Midbrain (tissue), 1 donor: ENCODE measurements around the gene MPP1.

Experiments used
- DNase-seq: peaks from one replicate; lab custom pipeline; 2025; lab: John Stamatoyannopoulos, UW

The MPP1 gene

GRCh38 chrX:154812341-154813101 lies 7.2 kb upstream of the MPP1 start:
- no peak for DNase-seq

DNA sequence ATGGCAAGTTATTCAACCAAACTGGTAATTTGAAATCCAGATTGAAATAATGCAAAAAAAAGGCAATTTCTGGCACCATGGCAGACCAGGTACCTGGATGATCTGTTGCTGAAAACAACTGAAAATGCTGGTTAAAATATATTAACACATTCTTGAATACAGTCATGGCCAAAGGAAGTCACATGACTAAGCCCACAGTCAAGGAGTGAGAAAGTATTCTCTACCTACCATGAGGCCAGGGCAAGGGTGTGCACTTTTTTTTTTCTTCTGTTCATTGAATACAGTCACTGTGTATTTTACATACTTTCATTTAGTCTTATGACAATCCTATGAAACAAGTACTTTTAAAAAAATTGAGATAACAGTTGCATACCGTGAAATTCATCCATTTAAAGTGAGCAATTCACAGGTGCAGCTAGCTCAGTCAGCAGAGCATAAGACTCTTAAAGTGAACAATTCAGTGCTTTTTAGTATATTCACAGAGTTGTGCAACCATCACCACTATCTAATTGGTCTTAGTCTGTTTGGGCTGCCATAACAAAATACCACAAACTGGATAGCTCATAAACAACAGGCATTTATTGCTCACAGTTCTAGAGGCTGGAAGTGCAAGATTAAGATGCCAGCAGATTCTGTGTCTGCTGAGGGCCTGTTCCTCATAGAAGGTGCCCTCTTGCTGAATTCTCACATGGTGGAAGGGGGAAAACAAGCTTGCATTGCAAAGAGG lies 4.8 kb upstream of the MPP1 start:
- no peak for DNase-seq

GRCh38 chrX:154806837-154807501 lies 1.7 kb upstream of the MPP1 start:
- DNase-seq = no peak

DNA sequence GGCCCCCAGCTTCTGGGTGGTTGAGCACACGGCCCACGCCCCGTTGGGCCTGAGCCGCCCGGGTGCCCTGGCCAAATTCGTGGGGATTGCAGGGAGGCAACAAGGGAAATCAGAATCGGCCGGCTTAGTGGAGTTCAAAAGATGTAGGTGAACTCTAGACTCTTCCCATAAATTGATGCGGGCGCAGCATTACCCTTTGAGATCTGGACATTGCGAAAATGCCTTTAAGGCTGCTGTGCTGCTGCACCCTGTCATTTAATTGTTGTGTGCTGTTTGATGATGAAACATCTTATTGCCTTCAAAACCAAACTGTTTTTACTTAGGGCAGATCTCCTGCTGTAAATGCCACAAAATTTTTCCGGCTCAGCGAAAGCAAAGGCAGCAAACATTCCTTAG lies 409 bp upstream of the MPP1 start:
- DNase-seq = peak; percentile 33

GRCh38 chrX:154804261-154804956 lies 876 bp downstream of the MPP1 start:
- DNase-seq = no peak

GRCh38 chrX:154802947-154803346 lies 2.3 kb downstream of the MPP1 start:
- DNase-seq = no peak

- no peak for DNase-seq
Observed at GRCh38 chrX:154800478-154801210, 4.6 kb downstream of the MPP1 start.

GRCh38 chrX:154799556-154800348 lies 5.5 kb downstream of the MPP1 start:
- no peak for DNase-seq

DNA sequence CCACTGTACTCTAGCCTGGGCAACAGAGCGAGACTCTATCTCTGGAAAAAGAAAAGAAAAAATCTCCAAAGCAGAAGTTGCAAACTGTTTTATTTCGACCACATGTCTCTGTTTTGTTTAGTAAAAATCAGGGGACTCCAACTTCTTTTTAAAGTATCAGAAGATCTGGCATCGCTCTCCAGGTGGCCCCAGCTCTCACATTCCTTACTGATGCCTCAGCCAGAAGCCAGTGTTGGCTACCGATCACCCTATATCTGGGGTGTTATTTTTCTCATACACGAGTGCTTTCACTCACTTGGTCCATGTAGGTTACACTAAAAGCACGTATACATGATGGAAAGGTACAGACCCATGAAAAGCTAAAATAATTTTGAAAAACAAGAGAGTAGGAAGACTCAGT lies 8.3 kb downstream of the MPP1 start:
- DNase-seq = no peak

- DNase-seq = no peak
Observed at GRCh38 chrX:154795016-154795415, 10.3 kb downstream of the MPP1 start.

- DNase-seq = no peak
Observed at GRCh38 chrX:154793084-154793795, 12.0 kb downstream of the MPP1 start.

DNA sequence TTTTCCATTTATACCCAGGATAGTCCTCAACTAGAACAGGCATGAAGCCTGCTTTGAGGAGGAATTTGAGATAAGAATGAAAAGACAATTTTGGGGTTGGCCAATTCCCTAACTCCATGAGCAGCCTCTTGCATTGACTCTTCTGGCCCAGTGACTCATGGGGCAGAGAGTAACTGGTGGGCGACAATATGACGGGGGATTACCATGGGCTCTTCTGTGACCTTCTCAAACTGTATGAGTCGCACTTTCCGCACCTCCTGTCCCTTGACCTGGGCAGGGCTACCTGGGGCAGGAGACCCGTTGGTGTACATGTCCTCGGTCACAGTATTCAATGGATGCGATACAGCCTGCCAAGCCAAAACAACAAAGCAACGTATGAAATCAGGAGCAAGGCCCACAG lies 13.3 kb downstream of the MPP1 start:
- DNase-seq = no peak

- no peak for DNase-seq
Observed at GRCh38 chrX:154791467-154791866, 13.8 kb downstream of the MPP1 start.

DNA sequence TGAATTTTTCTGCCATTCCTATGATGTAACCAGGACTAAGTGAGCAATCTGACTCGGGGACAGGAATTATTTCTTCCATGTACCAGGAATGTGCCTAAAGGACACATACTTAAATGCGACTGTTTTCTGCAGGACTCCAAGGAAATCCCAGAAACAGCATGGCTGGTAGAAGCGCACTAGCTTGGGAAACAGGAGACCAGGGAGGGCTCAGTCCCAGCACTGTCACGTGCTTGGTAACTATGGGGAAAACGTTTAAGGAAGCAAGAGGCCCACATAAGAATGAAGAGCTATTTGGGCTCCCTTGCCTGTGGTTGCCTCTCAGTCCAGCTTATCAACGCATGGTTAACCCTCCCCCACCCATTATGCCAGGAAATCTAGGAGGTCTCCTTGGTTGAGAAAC lies 19.6 kb downstream of the MPP1 start:
- DNase-seq = no peak

GRCh38 chrX:154784149-154784995 lies 20.9 kb downstream of the MPP1 start:
- no peak for DNase-seq

GRCh38 chrX:154780968-154781367 lies 24.3 kb downstream of the MPP1 start:
- no peak for DNase-seq

DNA sequence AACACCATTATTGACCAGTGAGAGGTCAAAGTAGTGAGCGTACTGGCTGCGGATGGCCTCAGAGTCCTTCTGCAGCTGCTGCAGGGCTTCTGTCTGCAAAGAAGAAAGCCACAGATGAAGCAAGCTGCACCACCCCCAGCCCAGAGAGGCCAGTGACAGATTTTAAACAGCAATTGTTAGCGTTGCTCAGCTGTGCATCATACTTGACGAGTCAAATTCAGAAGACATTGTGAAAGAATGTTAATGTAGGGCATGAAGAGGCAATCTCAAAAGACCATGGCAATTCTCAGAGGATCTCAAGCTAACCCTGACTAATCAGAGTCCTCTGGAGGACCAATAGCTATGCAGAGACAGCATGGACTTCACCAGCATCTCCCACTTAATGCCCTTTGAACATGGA lies 26.0 kb downstream of the MPP1 start:
- DNase-seq = no peak

- no peak for DNase-seq
Observed at GRCh38 chrX:154776753-154777152, 28.5 kb downstream of the MPP1 start.
